GM19463 (cell line): ENCODE data around the gene MLF2.

ENCODE experiments used
- ATAC-seq: cut with Tn5 transposase; IDR thresholded peaks from one replicate; pipeline ENCODE4 v1.9.1; 2021; ENCODE audit warnings: mild to moderate bottlenecking, moderate library complexity; ENCODE audit not compliant: unreplicated experiment

The MLF2 gene

GRCh38 chr12:6752921-6753771 is at the start of gene MLF2:
MLF2 (minus strand) TSS chr12:6753141; CDS start chr12:6752334, 807 bp downstream.
- ATAC-seq: peak; percentile 83

- no peak for ATAC-seq
Measured at GRCh38 chr12:6799147-6799546, 46.2 kb upstream of the MLF2 start.

GRCh38 chr12:6796576-6796975 is 43.6 kb upstream of the MLF2 start:
- ATAC-seq: no peak

GRCh38 chr12:6795088-6795487 is 42.1 kb upstream of the MLF2 start:
- no peak for ATAC-seq

- ATAC-seq: no peak
Measured at GRCh38 chr12:6792522-6793201, 39.7 kb upstream of the MLF2 start.

GRCh38 chr12:6791931-6792520 is 39.1 kb upstream of the MLF2 start:
- ATAC-seq: no peak

- ATAC-seq: no peak
Measured at GRCh38 chr12:6790496-6791150, 37.7 kb upstream of the MLF2 start.

GRCh38 chr12:6788972-6789924 is 36.3 kb upstream of the MLF2 start, which contains the start of gene CD4:
CD4 (plus strand) TSS chr12:6789528; CDS start chr12:6800139, 10,611 bp downstream.
- no peak for ATAC-seq

GRCh38 chr12:6787309-6787708 is 34.4 kb upstream of the MLF2 start:
- no peak for ATAC-seq

GRCh38 chr12:6786416-6787094 is 33.6 kb upstream of the MLF2 start:
- no peak for ATAC-seq

GRCh38 chr12:6784761-6785160 is 31.8 kb upstream of the MLF2 start:
- ATAC-seq: no peak

GRCh38 chr12:6784296-6784695 is 31.4 kb upstream of the MLF2 start:
- no peak for ATAC-seq

GRCh38 chr12:6783828-6784227 is 30.9 kb upstream of the MLF2 start:
- ATAC-seq: no peak

GRCh38 chr12:6782850-6783566 is 30.1 kb upstream of the MLF2 start:
- no peak for ATAC-seq

- no peak for ATAC-seq
Measured at GRCh38 chr12:6782119-6782518, 29.2 kb upstream of the MLF2 start.

GRCh38 chr12:6780573-6780972 is 27.6 kb upstream of the MLF2 start:
- ATAC-seq: no peak

GRCh38 chr12:6779708-6780432 is 26.9 kb upstream of the MLF2 start:
- no peak for ATAC-seq
